C4-2B (cell line): ENCODE results near the gene VCL.

ENCODE experiments used
- CTCF ChIP-seq: fragments of 450-650 bp; conservative IDR thresholded peaks from 2 replicates; pipeline ENCODE4 v1.5.1; 2017; ENCODE audit warnings: mild to moderate bottlenecking
- ZFX ChIP-seq: fragments of 450-650 bp; IDR thresholded peaks from 2 replicates; pipeline ENCODE4 v1.6.1; 2017

- no peak for TF ChIP-seq CTCF
- TF ChIP-seq ZFX, result no peak
Measured at GRCh38 chr10:74025380-74025978, 27.6 kb downstream of the VCL start.
